ENCODE measurements around the gene CEP131.

GRCh38 chr17:81169870-81170309, 52.9 kb downstream of the CEP131 start:
- TF ChIP-seq POLR2A (IDR thresholded peaks at IDR 0.05) (no peak), CTCF (IDR thresholded peaks at IDR 0.05) (no peak)

Data from body of pancreas (tissue), 4 donors.